ENCODE results near the gene C2CD3. TPM values are rescaled to one million over a fixed set of nuclear protein-coding genes. Genes with fewer than 3 reads are reported as not detected.
A peak's percentile ranks its signal among the peaks of the same experiment; 100 is the strongest.
"Not testable (repeated sequence)": the region's sequence is repeated elsewhere in the genome, so short reads cannot be mapped to it uniquely, and the experiment has no call there.

C2CD3 gene
- polyA plus RNA-seq, 1 donor, result 25.6 TPM

DNA sequence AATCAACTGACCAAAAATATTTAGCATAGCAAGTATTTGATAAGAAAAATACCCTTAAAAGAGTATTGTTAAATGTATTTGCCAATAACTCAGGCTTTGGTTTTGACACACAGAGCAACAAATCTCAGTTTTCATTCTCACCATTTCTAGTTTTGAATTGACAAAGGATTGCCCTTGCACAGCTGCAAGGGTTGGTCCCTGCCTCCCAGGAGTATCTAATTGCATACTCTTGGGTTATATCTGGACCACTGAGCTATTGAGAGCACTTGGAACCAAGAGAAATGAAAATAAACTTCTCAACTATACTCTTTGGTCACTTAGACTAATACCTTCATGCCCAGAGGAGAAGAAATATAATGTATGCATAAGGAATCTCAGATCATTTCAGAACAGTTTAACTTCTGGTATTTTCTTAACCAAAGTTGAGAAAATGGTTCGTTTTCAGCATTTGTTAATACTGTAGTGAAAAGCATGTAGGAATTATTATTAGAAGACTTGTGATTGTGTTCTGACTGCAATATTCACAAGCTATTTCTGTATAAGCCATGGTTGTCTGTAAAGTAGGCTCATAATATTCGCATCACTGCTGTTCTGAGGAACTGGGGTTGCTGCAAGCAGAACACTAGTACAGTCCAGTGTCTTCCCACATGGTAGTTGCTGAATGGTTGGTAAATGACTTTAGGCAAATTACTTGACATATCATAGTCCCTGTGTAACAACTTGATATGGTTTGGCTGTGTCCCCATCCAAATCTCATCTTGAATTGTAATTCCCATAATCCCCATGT is 7.9 kb downstream of the C2CD3 start:
- DNase-seq, result no peak

DNA sequence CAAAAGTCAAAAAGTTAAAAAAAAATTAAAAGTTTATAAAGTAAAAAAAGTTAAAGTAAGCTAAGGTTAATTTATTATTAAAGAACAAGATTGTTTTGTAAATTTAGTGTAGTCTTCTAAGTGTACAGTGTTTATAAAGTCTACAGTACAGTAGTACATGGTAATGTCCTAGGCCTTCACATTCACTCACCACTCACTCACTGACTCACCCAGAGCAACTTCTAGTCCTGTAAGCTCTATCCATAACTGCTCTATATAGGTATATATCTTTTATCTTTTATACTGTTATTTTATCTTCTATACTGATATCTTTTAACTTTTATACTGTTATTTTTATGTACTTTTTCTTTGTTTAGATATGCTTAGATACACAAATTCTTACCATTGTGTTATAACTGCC is 11.2 kb downstream of the C2CD3 start:
- no peak for DNase-seq

DNA sequence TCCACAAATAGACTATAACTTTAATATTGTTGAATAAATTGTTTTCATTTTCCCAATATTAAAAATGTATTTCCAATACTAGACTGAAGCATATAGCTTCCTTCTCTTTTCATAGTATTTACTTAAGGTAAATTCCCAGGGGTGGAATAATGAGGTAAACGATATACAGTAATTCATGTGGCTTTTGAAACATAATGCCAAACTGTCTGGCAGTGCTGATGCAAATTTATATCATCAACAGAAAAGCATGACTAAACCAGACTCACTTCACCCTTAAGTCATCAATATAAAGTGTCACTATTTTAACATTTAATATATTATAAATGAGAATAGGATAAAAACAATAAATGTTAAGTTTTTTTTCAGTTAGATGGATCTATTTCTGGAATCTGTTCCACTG is 13.6 kb downstream of the C2CD3 start:
- no peak for DNase-seq

DNA sequence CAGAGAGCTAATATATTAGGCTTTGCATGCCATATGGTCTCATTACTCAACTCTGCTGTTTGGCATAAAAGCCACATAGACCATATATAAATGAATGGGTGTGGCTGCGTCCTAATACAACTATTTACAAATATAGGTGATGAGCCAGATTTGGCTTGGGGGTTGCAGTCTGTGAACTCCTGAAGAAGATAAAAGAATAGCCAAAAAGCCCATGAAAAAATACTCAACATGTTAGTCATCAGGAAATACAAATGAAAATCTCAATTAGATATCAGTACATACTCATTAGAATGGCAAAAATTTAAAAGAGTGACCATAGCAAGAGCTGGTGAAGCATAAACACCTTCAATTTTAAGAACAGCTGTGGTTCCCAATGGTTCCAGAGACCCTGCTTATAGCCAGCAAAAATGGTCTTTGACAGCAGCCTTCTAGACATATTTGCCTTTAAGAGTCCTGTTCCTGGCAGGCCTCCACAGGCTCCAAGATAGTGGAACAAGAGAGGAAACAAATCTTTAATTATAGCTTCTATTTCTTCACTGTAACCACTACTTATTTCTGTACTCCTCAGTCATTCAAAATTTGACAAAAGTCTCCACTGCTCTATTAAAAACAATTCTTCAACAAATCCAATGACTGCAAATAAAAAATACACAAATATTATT is 16.1 kb downstream of the C2CD3 start:
- DNase-seq, result no peak

DNA sequence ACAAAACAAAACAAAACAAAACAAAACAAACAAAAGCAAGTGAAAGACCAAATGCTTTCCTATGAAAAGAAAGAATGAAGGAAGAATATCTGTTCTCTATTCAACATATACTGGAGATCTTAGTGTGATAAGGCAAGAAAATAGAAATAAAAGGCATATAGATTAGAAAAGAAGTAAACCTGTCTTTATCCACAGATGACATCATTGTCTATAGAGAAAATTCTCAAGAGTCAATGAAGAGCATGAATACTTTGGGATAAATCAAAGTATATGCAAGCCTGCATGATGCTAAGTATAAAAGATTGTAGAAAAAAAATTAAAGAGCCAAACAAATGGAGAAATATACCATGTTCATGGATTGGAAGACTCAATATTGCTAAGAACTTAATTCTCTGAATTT is 17.6 kb downstream of the C2CD3 start:
- no peak for DNase-seq

DNA sequence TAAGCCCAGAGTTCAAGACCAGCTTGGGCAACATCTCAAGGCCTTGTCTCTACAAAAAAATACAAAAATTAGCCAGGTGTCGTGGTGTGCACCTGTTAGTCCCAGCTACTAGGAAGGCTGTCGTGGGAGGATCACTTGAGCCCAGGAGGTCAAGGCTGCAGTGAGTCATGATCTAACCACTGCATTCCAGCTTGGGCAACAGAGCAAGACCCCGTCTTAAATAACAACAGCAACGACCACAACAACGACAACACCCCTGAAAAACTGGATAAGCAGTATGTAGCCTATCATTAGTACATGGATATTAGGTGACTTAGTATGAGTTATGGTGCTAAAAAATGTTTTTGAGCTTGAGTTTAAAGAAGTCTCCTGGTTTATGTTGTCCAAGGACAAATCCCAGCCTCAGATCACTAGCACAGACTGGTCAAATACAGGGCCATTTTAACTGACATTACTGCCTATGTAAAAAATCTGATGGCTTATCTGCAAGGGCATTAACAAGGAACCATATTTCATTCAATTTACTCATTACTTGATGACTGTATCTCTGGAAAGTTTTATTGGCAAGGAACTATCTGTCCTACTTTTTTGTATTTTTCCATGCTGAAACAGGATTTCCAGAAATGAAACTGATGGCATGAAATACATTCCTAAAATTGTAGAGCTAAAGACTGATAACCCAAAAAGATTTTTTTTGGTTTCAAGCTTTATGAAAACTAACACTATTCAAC is 23.4 kb downstream of the C2CD3 start:
- no peak for DNase-seq

DNA sequence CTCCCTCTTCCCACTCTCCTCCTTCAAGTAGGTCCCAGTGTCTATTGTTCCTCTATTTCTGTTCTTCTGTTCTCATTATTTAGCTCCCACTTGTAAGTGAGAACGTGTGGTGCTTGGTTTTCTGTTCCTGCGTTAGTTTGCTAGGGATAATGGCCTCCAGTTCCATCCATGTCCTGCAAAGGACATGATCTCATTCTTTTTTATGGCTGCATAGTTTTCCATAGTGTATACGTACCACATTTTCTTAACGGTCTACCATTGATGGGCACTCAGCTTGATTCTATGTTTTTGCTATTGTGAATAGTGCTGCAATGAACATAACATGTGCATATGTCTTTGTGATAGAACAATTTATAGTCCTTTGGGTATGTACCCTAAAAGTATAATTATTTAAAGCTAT is 26.2 kb downstream of the C2CD3 start:
- DNase-seq, result no peak

DNA sequence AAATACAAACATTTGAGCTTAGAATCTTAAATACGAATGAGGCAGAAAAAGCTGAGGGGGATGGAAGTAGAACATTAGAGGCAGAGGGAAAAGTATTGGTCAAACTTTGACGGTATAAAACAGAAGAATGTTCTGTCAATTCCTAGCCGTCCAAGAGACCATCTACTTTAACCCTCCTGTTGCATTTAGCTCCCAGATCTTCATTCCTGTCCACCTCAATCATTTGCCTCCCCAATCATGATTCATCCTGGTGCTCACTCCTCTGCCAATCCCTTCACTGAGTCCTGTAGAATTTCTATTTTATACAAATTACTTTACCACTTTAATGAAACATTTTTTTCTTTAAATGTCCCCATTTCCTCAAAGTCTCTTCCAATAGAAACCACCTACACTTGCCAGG is 28.2 kb downstream of the C2CD3 start:
- DNase-seq, result no peak

DNA sequence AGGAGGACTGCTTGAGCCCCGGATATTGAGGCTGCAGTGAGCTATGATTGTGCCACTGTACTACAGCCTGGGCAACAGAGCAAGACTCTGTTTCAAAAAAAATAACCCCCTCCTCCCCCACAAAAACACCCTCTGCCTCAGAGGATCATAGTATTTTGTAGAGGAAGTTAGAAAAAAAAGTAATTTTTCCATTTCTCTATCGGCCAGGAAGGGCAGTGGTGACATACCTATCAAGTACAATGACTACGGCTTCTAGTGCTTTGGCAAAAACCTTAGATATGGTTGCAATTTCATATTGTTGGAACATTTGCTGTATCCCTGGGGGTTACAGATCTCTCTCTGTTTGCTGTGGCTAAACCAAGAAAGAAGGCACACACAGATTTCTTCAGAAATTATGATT is 28.9 kb downstream of the C2CD3 start:
- DNase-seq, result no peak

DNA sequence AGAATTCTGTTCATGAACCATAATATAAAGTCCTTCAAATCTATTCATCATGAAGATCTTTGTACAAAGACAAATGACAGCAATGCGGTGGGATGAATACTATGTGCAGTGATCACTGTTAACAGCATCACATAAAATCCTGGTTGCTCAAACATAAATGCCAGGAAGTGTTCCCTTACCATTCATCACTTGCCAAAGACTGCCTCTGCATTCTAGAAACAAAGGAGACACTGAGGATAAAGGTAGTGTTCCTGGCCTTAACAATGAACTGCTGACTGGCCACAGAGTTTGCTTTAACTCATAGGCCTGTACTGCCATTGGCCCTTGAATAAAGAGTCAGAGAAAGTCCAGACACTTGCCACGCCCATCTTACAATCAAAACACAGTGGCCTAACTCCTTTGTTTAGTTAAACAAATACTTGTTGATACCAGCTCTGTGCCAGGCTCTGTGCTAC is 29.5 kb downstream of the C2CD3 start:
- no peak for DNase-seq

DNA sequence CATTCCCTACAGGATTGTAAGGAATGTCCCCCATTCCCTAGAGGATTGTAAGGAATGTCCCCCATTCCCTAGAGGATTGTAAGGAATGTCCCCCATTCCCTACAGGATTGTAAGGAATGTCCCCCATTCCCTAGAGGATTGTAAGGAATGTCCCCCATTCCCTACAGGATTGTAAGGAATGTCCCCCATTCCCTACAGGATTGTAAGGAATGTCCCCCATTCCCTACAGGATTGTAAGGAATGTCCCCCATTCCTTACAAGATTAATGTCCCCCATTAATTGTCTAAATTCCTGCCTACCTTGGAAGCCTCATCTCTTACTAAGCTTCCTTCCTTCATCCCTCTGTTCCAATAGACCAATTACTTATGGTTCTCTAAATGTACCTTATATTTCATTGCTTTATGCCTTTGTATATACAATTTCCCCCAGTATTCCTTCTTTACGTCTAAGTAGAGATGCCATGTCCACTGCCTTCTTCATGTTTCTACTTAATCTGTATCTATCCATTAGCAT is 30.8 kb downstream of the C2CD3 start:
- not testable (repeated sequence) for DNase-seq

DNA sequence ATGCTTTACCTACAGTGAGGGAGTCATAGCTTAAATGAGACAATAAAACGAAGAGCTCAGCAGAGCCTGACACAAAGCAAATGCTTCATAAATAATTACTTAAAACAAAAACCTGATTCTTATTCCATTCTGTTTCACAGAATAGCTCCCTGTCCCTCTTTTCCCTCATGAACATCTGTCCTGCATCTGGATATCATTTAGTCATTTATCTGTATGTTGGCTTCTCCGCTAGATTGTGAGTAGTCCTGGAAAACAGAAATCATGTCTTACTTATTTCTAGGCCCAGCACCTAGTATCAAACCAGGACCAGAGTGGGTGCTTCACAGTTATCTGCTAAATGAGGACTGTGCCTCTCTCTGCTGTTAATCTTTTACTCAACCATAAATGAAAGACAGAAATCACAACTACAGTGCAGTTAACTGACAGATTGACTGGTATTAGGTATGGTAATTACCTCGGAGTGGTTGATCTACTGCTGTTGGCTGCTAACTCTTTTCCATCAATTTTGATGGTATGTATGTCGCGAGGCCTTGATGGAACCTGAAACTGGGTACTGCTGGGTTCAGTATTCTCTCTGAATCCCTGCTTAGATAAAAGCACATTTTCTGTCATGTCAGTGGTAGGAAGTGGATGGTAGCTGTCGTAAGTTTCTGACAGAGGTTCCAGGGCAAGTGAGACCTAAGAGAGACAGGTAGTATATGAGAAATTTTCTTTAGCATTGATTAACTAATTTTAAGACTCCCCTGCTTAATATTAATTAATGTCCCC is 31.5 kb downstream of the C2CD3 start:
- DNase-seq, result no peak

DNA sequence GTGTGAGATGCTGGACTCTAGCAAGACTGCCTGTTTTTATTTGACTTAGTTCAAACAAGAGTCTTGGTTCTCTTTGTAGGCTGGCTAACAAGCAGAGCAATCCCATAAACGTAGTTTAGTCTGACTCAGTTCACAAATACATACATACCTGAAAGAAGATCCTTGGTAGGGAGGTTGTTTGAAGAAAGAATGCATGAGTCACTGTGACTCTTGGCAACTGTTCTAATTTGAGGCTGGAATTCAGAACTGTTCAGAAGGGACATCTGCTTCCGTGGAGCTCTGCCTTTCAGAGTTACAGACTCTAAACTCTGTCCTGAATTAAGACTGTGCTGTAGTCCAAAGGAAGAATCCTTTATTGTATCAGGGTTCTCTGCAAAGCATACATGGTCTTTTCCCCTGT is 32.2 kb downstream of the C2CD3 start:
- peak; percentile 2 for DNase-seq

DNA sequence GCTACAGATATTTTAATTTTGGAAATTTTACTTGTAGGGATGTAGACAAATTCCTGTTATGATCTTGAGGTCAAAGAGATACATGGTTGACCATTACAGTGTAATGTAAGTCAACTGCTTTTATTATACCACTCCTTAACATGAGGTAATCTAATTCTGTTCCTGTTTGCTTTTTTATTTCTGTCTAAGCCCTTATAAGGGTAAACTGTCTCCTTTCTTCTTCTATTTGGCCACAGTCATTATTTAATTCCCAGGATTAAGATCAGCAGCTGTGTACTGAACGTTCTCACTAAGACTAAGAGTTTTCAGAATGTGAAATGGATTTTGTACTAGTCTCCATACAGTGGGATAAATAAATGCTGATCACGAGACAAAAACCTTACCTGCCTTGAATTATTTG is 32.8 kb downstream of the C2CD3 start:
- no peak for DNase-seq

DNA sequence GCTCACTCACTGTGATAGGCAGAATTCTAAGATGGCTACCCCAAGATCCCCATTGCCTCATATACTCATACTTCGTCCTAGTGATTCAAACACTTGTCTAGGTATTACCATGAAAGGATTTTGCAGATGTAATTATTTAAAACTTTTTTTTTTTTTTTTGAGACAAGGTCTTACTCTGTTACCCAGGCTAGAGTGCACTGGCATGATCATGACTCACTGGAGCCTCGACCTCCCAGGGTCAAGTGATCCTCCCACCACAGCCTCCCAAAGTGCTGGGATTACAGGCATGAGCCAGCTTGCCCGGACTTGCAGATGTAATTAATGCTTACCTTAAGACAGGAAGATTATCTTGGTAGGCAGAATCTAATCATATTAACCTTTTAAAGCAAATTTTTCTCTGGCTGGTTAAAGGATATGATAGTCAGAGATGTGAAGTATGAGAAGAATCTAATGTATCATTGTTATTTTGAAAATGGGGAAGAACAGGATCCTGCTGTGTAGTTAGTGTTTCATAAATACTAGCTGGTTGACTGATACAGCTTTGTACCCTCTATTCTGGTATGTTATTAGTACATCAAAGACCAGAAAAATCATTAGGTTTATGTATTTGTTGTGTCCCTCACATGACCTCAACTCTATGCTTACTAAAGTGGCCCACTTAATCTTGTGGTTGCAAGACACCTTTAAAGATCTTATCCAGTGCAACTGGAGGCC is 35.5 kb downstream of the C2CD3 start:
- DNase-seq, result no peak

DNA sequence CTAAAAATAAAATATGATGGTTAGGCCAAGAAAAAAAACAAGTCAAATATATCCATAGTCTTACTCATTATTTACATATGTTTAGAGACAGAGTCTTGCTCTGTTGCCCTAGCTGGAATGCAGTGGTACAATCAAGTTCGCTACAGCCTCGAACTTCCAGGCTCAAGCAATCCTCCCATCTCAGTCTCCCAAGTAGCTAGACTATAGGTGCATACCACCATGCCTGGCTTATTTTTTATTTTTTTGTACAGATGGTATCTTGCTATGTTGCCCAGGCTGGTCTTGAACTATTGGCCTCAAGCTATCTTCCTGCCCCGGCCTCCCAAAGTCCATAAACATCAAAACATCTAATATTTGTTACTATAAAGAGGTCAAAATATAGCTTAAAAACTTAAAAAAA is 36.1 kb downstream of the C2CD3 start:
- DNase-seq, result no peak

DNA sequence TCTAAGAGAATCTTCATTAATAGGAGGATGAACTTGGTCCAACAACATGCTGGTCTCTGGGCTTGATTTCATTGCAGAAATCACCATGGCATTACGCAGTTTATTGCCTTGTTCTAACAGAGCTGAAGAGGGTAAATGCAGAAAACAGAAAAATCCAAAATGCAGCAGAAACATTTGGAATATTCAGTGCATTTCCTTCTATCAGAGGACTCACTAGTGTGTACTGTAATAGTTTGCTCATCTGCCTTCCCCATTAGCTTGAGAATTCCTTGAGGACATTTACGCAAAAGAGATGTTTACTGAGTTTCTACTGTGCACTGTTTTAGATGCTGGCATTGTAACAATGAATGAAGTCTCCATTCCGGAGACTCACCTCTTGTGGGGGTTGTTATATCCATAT is 37.4 kb downstream of the C2CD3 start:
- no peak for DNase-seq

DNA sequence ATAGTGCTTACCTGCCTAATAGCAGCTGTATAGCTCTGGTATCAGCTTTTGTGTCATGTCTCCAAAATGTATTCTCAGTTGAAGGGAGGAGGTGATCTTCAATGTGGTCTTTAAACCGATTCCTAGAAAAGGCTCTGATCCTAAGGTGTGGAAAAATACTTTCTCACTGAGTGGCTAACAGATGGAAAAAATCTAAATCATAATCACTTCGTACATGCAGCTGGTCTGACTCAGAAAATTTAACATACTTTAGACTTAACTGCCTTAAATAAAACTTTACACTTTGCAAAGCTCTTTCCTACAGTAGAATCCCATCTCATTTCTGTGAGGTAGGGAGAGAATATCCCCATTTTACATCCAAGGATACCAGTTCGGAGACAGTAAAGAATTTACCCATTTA is 38.0 kb downstream of the C2CD3 start:
- no peak for DNase-seq

DNA sequence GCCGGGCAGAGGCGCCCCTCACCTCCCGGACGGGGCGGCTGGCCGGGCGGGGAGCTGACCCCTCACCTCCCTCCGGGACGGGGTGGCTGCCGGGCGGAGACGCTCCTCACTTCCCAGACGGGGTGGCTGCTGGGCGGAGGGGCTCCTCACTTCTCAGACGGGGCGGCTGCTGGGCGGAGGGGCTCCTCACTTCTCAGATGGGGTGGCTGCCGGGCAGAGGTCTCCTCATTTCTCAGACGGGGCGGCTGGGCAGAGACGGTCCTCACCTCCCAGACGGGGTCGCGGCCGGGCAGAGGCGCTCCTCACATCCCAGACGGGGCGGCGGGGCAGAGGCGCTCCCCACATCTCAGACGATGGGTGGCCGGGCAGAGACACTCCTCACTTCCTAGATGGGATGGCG is 41.7 kb downstream of the C2CD3 start:
- DNase-seq, result not testable (repeated sequence)

DNA sequence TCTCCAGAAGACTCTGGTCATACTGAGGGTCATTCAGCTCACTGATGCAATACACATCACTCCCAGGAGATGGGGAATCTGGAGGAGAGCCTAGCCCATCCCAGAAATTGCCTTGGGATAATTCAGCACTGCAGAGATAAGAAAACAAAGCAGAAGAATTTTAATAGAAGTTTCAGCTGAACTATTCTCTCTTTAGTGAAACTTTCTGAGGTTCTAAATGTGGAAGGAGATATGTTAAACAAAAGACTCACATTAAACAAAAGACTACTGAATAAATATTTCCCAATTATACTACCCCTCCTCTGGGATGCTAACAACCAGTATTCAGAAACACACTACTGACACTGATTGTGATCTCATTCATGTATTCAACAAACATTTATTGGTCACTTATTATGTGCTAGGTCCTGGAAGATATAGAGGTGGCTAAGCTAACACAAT is 47.8 kb downstream of the C2CD3 start:
- no peak for DNase-seq

DNA sequence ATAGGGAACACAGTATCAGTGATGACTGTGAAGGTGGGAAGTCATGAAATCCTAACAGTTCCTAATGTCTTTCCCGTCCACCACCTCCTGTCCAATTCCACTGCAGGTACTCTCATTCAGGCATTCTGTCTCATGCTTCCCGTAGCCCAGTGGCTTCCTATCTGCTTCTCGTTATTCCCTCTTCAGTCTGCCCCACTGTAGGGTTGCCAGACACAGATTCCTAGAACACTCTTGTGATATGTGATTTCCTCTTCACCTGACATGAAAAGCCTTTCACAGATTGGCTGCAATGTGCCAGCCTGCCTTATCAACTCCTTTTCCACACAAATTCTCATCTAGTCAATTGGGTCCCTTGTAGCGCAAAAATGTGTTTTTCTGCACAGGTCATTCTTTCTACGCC is 49.0 kb downstream of the C2CD3 start:
- no peak for DNase-seq

Measured in left kidney (tissue), 2 donors.